HG02610 (cell line): ENCODE measurements around the gene ZBTB44.
A peak's percentile ranks its signal among the peaks of the same experiment; 100 is the strongest.
"Not testable (repeated sequence)": the region's sequence is repeated elsewhere in the genome, so short reads cannot be mapped to it uniquely, and the experiment has no call there.

Source experiments
- ATAC-seq: cut with Tn5 transposase; IDR thresholded peaks from one replicate; pipeline ENCODE4 v1.9.1; 2021; ENCODE audit warnings: mild to moderate bottlenecking, moderate library complexity; ENCODE audit not compliant: unreplicated experiment

ZBTB44 gene

GRCh38 chr11:130249929-130250328 is 64.8 kb downstream of the ZBTB44 start:
- not testable (repeated sequence) for ATAC-seq

GRCh38 chr11:130249371-130249770 is 65.3 kb downstream of the ZBTB44 start:
- ATAC-seq, result no peak

- ATAC-seq, result no peak
Observed at GRCh38 chr11:130247319-130247718, 67.4 kb downstream of the ZBTB44 start.

- ATAC-seq, result no peak
Observed at GRCh38 chr11:130246738-130247137, 68.0 kb downstream of the ZBTB44 start.

GRCh38 chr11:130246270-130246669 is 68.4 kb downstream of the ZBTB44 start:
- ATAC-seq, result no peak

GRCh38 chr11:130245375-130245774 is 69.3 kb downstream of the ZBTB44 start:
- ATAC-seq, result not testable (repeated sequence)

GRCh38 chr11:130244848-130245247 is 69.9 kb downstream of the ZBTB44 start:
- ATAC-seq, result no peak

GRCh38 chr11:130243816-130244215 is 70.9 kb downstream of the ZBTB44 start:
- peak; percentile 81 for ATAC-seq

GRCh38 chr11:130241713-130242112 is 73.0 kb downstream of the ZBTB44 start:
- ATAC-seq, result no peak

- ATAC-seq, result no peak
Observed at GRCh38 chr11:130237282-130238006, 77.3 kb downstream of the ZBTB44 start.

GRCh38 chr11:130234315-130234714 is 80.4 kb downstream of the ZBTB44 start:
- ATAC-seq, result no peak

- not testable (repeated sequence) for ATAC-seq
Observed at GRCh38 chr11:130233888-130234287, 80.8 kb downstream of the ZBTB44 start.

- not testable (repeated sequence) for ATAC-seq
Observed at GRCh38 chr11:130233486-130233885, 81.2 kb downstream of the ZBTB44 start.

- ATAC-seq, result no peak
Observed at GRCh38 chr11:130227373-130227772, 87.3 kb downstream of the ZBTB44 start.

GRCh38 chr11:130223291-130223971 is 91.3 kb downstream of the ZBTB44 start:
- ATAC-seq, result no peak

GRCh38 chr11:130220311-130221035 is 94.2 kb downstream of the ZBTB44 start:
- no peak for ATAC-seq

GRCh38 chr11:130219148-130219547 is 95.6 kb downstream of the ZBTB44 start:
- no peak for ATAC-seq

- no peak for ATAC-seq
Observed at GRCh38 chr11:130218501-130219070, 96.1 kb downstream of the ZBTB44 start.

- ATAC-seq, result no peak
Observed at GRCh38 chr11:130217133-130218031, 97.3 kb downstream of the ZBTB44 start.

GRCh38 chr11:130216591-130217132 is 98.1 kb downstream of the ZBTB44 start:
- no peak for ATAC-seq
